GM12878 (cell line): ENCODE results near the gene TEX2. TPM values are rescaled to one million over a fixed set of nuclear protein-coding genes. Genes with fewer than 3 reads are reported as not detected.

Experiments used
- ATAC-seq: fragments of 200-7000 bp; cut with Tn5 transposase; 3 replicates; pipeline ENCODE4 v1.9.1; 2020; ENCODE audit warnings: mild to moderate bottlenecking, moderate library complexity
- BruUV-seq: library from RNA; stranded (reverse); fragments of 400-500 nt; replicated peaks from 2 replicates; lab custom pipeline; 2021; lab: Mats Ljungman, UMichigan
- CTCF ChIA-PET: fragments of 300-600 bp; sonication (Branson Sonifier 250); formaldehyde crosslinking; extraction: SDS; loops from one replicate; lab custom pipeline; 2021; ENCODE audit warnings: inconsistent platforms; lab: Yijun Ruan, JAX
- POLR2A ChIA-PET: fragments of 350-600 bp; formaldehyde crosslinking; extraction: SDS; loops from one replicate; lab custom pipeline; 2021; ENCODE audit warnings: inconsistent platforms; lab: Charles Lee
- RAD21 ChIA-PET: fragments of 300-600 bp; sonication (Branson Sonifier 250); formaldehyde crosslinking; loops from one replicate; lab custom pipeline; 2023; ENCODE audit warnings: antibody characterized with exemption; ENCODE audit not compliant: unreplicated experiment; lab: Charles Lee
- SMC1A ChIA-PET: fragments of 300-600 bp; sonication (Branson Sonifier 250); formaldehyde crosslinking; loops from one replicate; lab custom pipeline; 2023; ENCODE audit not compliant: unreplicated experiment, uncharacterized antibody; lab: Charles Lee
- DNase-seq: peaks from one replicate; pipeline ENCODE4 v3.0.0-alpha.2; 2011; ENCODE audit warnings: low read depth, low spot score
- FAIRE-seq: peaks from 3 replicates; lab custom pipeline; 2011; peaks lifted over from hg19 to GRCh38; lab: Jason Lieb, UNC
- H2AFZ ChIP-seq: 2 replicates; pipeline ENCODE4 v1.6.0; 2011; ENCODE audit warnings: low read depth, low read length, control low read depth; ENCODE audit not compliant: control insufficient read depth
- H3K27ac ChIP-seq: 2 replicates; pipeline ENCODE4 v1.5.1; 2011; ENCODE audit warnings: control low read depth; ENCODE audit not compliant: control insufficient read depth, insufficient read depth
- H3K27me3 ChIP-seq, 2 experiments: replicated peaks in 1 of 2; 2 replicates each; pipeline versions ENCODE4 v1.6.0 to v1.6.1; 2011; ENCODE audit warnings: low read length in 1 of 2; ENCODE audit not compliant: control insufficient read depth in 2 of 2, insufficient read depth in 2 of 2
- H3K36me3 ChIP-seq, 2 experiments: 2 replicates each; pipeline ENCODE4 v1.5.1; 2011; ENCODE audit warnings: low read length in 1 of 2; ENCODE audit not compliant: control insufficient read depth in 2 of 2, insufficient read depth in 2 of 2
- H3K4me1 ChIP-seq: 2 replicates; pipeline ENCODE4 v1.6.1; 2011; ENCODE audit warnings: mild to moderate bottlenecking, low read length, moderate library complexity, mixed read lengths; ENCODE audit not compliant: control insufficient read depth, insufficient read depth
- H3K4me2 ChIP-seq: 2 replicates; pipeline ENCODE4 v1.6.0; 2011; ENCODE audit warnings: control low read depth; ENCODE audit not compliant: control insufficient read depth, insufficient read depth
- H3K4me3 ChIP-seq: fragments of 200-600 bp; sonication (generic); 2 replicates; pipeline ENCODE4 v1.5.1; 2016
- H3K79me2 ChIP-seq: 2 replicates; pipeline ENCODE4 v1.6.0; 2011; ENCODE audit warnings: low read length; ENCODE audit not compliant: control insufficient read depth, insufficient read depth
- H3K9ac ChIP-seq: 2 replicates; pipeline ENCODE4 v1.8.0; 2011; ENCODE audit warnings: low read length, control low read depth, mixed read lengths; ENCODE audit not compliant: control insufficient read depth, insufficient read depth
- H3K9me3 ChIP-seq: replicated peaks from 3 replicates; pipeline ENCODE4 v1.5.1; 2011; ENCODE audit warnings: mild to moderate bottlenecking, low read length; ENCODE audit not compliant: control insufficient read depth, insufficient read depth
- H4K20me1 ChIP-seq: 2 replicates; pipeline ENCODE4 v1.6.0; 2011; ENCODE audit not compliant: control insufficient read depth, insufficient read depth
- ATF3 ChIP-seq: IDR thresholded peaks from 2 replicates; pipeline ENCODE4 v1.6.1; 2011; ENCODE audit warnings: low read depth, mild to moderate bottlenecking, low read length, moderate library complexity, borderline replicate concordance; ENCODE audit errors: extremely low read depth
- BCL11A ChIP-seq: IDR thresholded peaks from 2 replicates; pipeline ENCODE4 v1.6.1; 2011; ENCODE audit warnings: low read depth, low read length
- CHD2 ChIP-seq: IDR thresholded peaks from 2 replicates; pipeline ENCODE4 v1.6.1; 2011; ENCODE audit warnings: low read depth, low read length, improper control_type of control experiment, borderline replicate concordance
- CHD4 ChIP-seq: fragments of 200-600 bp; sonication (generic); IDR thresholded peaks from 2 replicates; pipeline ENCODE4 v1.6.1; 2016; ENCODE audit warnings: mild to moderate bottlenecking
- CUX1 ChIP-seq: IDR thresholded peaks from 2 replicates; pipeline ENCODE4 v1.6.1; 2012; ENCODE audit warnings: improper control_type of control experiment, low read depth, low read length; ENCODE audit not compliant: insufficient replicate concordance
- DPF2 ChIP-seq: fragments of 450-650 bp; IDR thresholded peaks from 2 replicates; pipeline ENCODE4 v1.6.1; 2017; ENCODE audit warnings: mild to moderate bottlenecking
- IKZF1 ChIP-seq: fragments of 450-650 bp; conservative IDR thresholded peaks from 2 replicates; pipeline ENCODE4 v1.6.1; 2017; ENCODE audit warnings: antibody characterized with exemption, mild to moderate bottlenecking
- MTA3 ChIP-seq: IDR thresholded peaks from 2 replicates; pipeline ENCODE4 v1.6.1; 2012; ENCODE audit warnings: low read length, inconsistent platforms, borderline replicate concordance
- PAX5 ChIP-seq: IDR thresholded peaks from 2 replicates; pipeline ENCODE4 v1.6.1; 2011; ENCODE audit warnings: low read depth, low read length, borderline replicate concordance
- RB1 ChIP-seq: fragments of 450-650 bp; formaldehyde crosslinking; IDR thresholded peaks from 2 replicates; pipeline ENCODE4 v1.6.1; 2017; ENCODE audit warnings: mild to moderate bottlenecking, borderline replicate concordance
- RCOR1 ChIP-seq: conservative IDR thresholded peaks from 2 replicates; pipeline ENCODE4 v1.6.1; 2012; ENCODE audit warnings: low read depth, low read length, improper control_type of control experiment
- REST ChIP-seq: IDR thresholded peaks from 2 replicates; pipeline ENCODE4 v1.6.1; 2012; ENCODE audit warnings: mild to moderate bottlenecking, low read depth, low read length
- YY1 ChIP-seq: IDR thresholded peaks from 2 replicates; pipeline ENCODE4 v1.6.1; 2011; ENCODE audit warnings: low read depth, mild to moderate bottlenecking, low read length
- ZNF207 ChIP-seq: fragments of 450-650 bp; IDR thresholded peaks from 2 replicates; pipeline ENCODE4 v1.6.1; 2014; ENCODE audit warnings: antibody characterized with exemption, mild to moderate bottlenecking, borderline replicate concordance
- WGBS: methylation state at CpG from one replicate; pipeline ENCODE4 v1.1.6; 2016; ENCODE audit warnings: low lambda C conversion rate; ENCODE audit not compliant: insufficient replicate concordance, insufficient coverage; ENCODE audit errors: missing lambda C conversion rate; 5-methylcytosine and 5-hydroxymethylcytosine counted together
- in situ Hi-C: fragments of 300-500 bp; cut with MboI; formaldehyde crosslinking; loops from 9 replicates; pipeline ENCODE4 v1.14.3; 2018; ENCODE audit warnings: mixed read lengths
- intact Hi-C: fragments of 100-400 bp; cut with micrococcal nuclease; formaldehyde crosslinking; loops from one replicate; pipeline ENCODE4 v1.14.2; 2022; ENCODE audit not compliant: unreplicated experiment
- polyA plus RNA-seq, 11 experiments: library from polyadenylated mRNA; depleted of rRNA in 4 of 11; unstranded in 6 of 11; stranded (reverse) in 5 of 11; fragments of >200 nt; fragmentation: Nextera tagmentation in 4 of 11; fragmentation: Illumina TruSeq in 1 of 11; extraction: Ambion mirVana in 4 of 11; extraction: Trizol in 1 of 11; gene quantifications; 1 replicate in 1 of 11; 2 replicates in 10 of 11; pipeline versions ENCODE4 v1.2.1 to v1.2.3, GENCODE V29; 2011 to 2016; ENCODE audit warnings: inconsistent platforms in 2 of 11, missing spikeins in 2 of 11, low read depth in 1 of 11
- total RNA-seq, 4 experiments: library from RNA; depleted of rRNA in 3 of 4; stranded (reverse); fragments of >200 nt in 3 of 4; fragmentation: Illumina TruSeq in 1 of 4; extraction: Trizol in 1 of 4; gene quantifications; 2 replicates each; pipeline versions ENCODE4 v1.2.1 to v1.2.3, GENCODE V29; 2013 to 2021

Gene TEX2
- total and polyA plus RNA-seq, 10 of the 15 experiments (the other 5 are each of a cell fraction or from before 2014, with no cell fraction given) = 3.8 to 19.9 (median 15.8) TPM

- in situ Hi-C loops = no loop called here
Measured at GRCh38 chr17:64259922-64260321, 3.1 kb downstream of the TEX2 start.

More at GRCh38 chr17:64259922-64260321, 3.1 kb downstream of the TEX2 start:
- DNase-seq (no peak), ATAC-seq (no peak), FAIRE-seq (no peak)
- H2AFZ ChIP-seq = no peak overlapping the region
- H3K4me2 ChIP-seq = 0 out of 2 replicates have a peak overlapping the region, but pooled peaks have one; percentile 10
- no peaks in the 10 kb centered on the region for H4K20me1 ChIP-seq
- no peak overlapping the region for H3K9ac ChIP-seq
- intact Hi-C loops = loop anchor here (5.0 kb wide), 1 partner anchor 113 kb away; no protein-coding TSS in a partner anchor
- ChIA-PET SMC1A (no interaction called here), POLR2A (interaction anchor here (0.6 to 0.8 kb wide), 2 partner anchors 42 to 114 kb away, joined by 3 read pairs; no protein-coding TSS in a partner anchor), CTCF (interaction anchor here (0.6 to 1.3 kb wide), 2 partner anchors 21 to 335 kb away, joined by 3 read pairs; no protein-coding TSS in a partner anchor), RAD21 (no interaction called here)
- TF ChIP-seq ZNF207 = no peak
- TF ChIP-seq IKZF1 = no peak
- TF ChIP-seq BCL11A = no peak
- TF ChIP-seq CHD2 = no peak
- TF ChIP-seq CUX1 = no peak
- no peak for TF ChIP-seq DPF2
- TF ChIP-seq CHD4 = no peak
- no peak for TF ChIP-seq MTA3
- TF ChIP-seq ATF3 = no peak
- TF ChIP-seq RCOR1 = no peak
- no peak for TF ChIP-seq PAX5
- TF ChIP-seq REST = no peak
- TF ChIP-seq RB1 = no peak
- TF ChIP-seq YY1 = no peak
- H3K4me1 ChIP-seq = peaks cover 6% of the 10 kb centered on the region; the same call in 1 of the 2 replicates
- H3K27ac ChIP-seq = no peak overlapping the region
- peaks cover 17% of the 10 kb centered on the region for H3K79me2 ChIP-seq
- no TSS peak for BruUV-seq
- H3K4me3 ChIP-seq = no peak overlapping the region
- no peaks in the 10 kb centered on the region for H3K27me3 ChIP-seq
- 75% methylated on average over 3 of the region's 3 CpGs for WGBS
- H3K9me3 ChIP-seq = no peaks in the 10 kb centered on the region
- no peaks in the 10 kb centered on the region for H3K36me3 ChIP-seq
